ENCODE measurements around the gene PARVA. TPM values are rescaled to one million over a fixed set of nuclear protein-coding genes. Genes with fewer than 3 reads are reported as not detected.

The PARVA gene
- total and polyA plus RNA-seq, 2 donors from 2014 or later = 25.1 to 80.3 TPM

DNA sequence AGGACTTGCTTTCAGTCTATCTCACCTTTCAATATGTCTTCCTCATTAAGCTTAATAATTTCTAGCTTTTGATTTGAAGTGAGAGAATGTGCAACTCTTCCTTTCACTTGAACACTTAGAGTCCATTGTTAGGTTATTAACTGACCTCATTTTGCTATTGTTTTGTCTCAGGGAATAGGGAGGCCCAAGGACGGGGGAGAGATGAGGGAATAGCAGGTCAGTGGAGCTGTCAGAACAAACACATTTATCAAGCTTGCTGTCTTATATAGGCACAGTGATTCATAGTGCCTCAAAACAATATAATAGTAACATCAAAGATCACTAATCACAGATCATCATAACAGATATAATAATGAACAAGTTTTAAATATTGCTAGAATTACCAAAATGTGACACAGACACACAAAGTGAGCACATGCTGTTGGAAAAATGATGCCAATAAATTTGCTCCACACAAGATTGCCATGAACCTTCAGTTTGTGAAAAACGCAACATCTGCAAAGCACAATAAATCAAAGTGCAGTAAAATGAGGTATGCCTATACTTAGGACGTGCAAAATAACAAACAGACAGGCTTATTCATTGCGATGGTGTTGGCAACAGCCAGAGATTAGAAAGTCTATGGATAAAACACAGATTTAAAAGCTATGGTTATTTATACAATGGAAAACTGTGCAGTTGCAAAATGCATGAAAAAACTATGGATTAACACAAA is 190.5 kb downstream of the PARVA start:
- Histone ChIP-seq H3K27me3 (ENCODE audit: control insufficient read depth, insufficient read depth, low read length) (no peaks in the 10 kb centered on the region), H3K4me1 (ENCODE audit: control insufficient read depth in 2 of 3, insufficient read depth in 2 of 3, low read depth in 1 of 3, low read length in 3 of 3) (no peaks in the 10 kb centered on the region), H3K27ac (ENCODE audit: low read depth in 2 of 2, low read length in 2 of 2) (no peak overlapping the region), H3K4me3 (ENCODE audit: low read length in 3 of 3) (no peak overlapping the region), H3K9me3 (ENCODE audit: control insufficient read depth in 2 of 3, insufficient read depth in 1 of 3, low read length in 3 of 3) (no peaks in the 10 kb centered on the region), H3K36me3 (ENCODE audit: control insufficient read depth in 2 of 3, insufficient read depth in 3 of 3, low read length in 3 of 3) (no peaks in the 10 kb centered on the region), H3K9ac (ENCODE audit: low read length in 3 of 3) (no peak overlapping the region)
- no peak for DNase-seq
- intact Hi-C loops (cut with DNase I) = no loop called here
- TF ChIP-seq CTCF (IDR thresholded peaks at IDR 0.05; ENCODE audit: borderline replicate concordance, extremely low read depth, insufficient read depth) = no peak
- no peak for FAIRE-seq

DNA sequence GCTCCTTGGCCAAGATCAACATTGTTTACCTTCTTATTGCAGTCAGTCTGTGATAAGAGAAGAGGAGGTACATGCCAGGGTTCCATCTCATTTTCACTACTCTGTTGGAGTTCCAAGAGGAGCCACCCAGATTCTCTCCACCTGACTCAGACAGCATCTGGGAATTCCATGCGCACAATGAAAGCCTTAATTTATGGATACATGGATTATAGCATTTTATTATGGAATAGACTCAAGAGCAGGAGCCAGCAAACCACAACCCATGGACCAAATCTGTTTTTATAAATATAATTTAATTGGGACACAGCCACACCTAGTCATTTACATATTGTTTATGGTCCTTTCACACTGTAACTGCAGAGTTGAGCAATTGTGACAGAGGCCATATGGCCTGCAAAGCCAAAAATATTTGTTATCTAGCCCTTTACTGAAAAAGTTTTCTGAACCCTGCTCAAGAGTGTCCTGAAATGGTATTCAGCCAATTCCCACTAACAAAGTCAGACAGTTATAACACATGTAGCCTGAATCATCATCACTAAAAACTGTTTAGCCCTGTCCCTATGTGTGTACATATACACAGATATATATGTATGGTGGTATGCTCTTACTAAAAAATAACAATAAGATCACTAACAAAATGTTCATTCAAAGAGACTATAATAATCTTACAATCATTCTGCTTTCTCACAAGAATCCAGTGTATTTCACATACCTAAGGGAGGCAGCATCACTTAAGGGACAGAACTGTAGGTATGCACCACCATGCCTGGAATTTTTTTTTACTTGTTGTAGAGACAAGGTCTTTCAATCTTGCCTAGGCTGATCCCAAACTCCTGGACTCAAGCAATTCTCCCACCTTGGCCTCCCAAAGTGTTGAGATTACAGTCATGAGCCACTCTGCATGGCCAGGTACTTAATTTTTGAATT is 192.4 kb downstream of the PARVA start:
- no peak for TF ChIP-seq CTCF (IDR thresholded peaks at IDR 0.05; ENCODE audit: borderline replicate concordance, extremely low read depth, insufficient read depth)
- Histone ChIP-seq H3K9me3 (ENCODE audit: control insufficient read depth in 2 of 3, insufficient read depth in 1 of 3, low read length in 3 of 3) (no peaks in the 10 kb centered on the region), H3K27ac (ENCODE audit: low read depth in 2 of 2, low read length in 2 of 2) (no peak overlapping the region), H3K36me3 (ENCODE audit: control insufficient read depth in 2 of 3, insufficient read depth in 3 of 3, low read length in 3 of 3) (no peaks in the 10 kb centered on the region), H3K4me3 (ENCODE audit: low read length in 3 of 3) (no peak overlapping the region), H3K27me3 (ENCODE audit: control insufficient read depth, insufficient read depth, low read length) (no peaks in the 10 kb centered on the region), H3K9ac (ENCODE audit: low read length in 3 of 3) (no peak overlapping the region), H3K4me1 (ENCODE audit: control insufficient read depth in 2 of 3, insufficient read depth in 2 of 3, low read depth in 1 of 3, low read length in 3 of 3) (no peaks in the 10 kb centered on the region)
- intact Hi-C loops (cut with DNase I) = no loop called here
- DNase-seq = no peak
- FAIRE-seq = no peak

GRCh38 chr11:12573707-12574485 is 196.5 kb downstream of the PARVA start:
- TF ChIP-seq CTCF (IDR thresholded peaks at IDR 0.05; ENCODE audit: borderline replicate concordance, extremely low read depth, insufficient read depth) = no peak
- H3K9me3 ChIP-seq (ENCODE audit: control insufficient read depth in 2 of 3, insufficient read depth in 1 of 3, low read length in 3 of 3) = no peaks in the 10 kb centered on the region
- FAIRE-seq = no peak

More at GRCh38 chr11:12573707-12574485, 196.5 kb downstream of the PARVA start:
- Histone ChIP-seq H3K27ac (ENCODE audit: low read depth in 2 of 2, low read length in 2 of 2) (no peak overlapping the region), H3K36me3 (ENCODE audit: control insufficient read depth in 2 of 3, insufficient read depth in 3 of 3, low read length in 3 of 3) (no peaks in the 10 kb centered on the region), H3K27me3 (ENCODE audit: control insufficient read depth, insufficient read depth, low read length) (no peaks in the 10 kb centered on the region), H3K4me3 (ENCODE audit: low read length in 3 of 3) (no peak overlapping the region), H3K9ac (ENCODE audit: low read length in 3 of 3) (no peak overlapping the region), H3K4me1 (ENCODE audit: control insufficient read depth in 2 of 3, insufficient read depth in 2 of 3, low read depth in 1 of 3, low read length in 3 of 3) (no peaks in the 10 kb centered on the region)
- intact Hi-C loops (cut with DNase I) = no loop called here
- no peak for DNase-seq

Measured in kidney (tissue), 14 donors.